CD4-positive, alpha-beta T cell treated with Interleukin-1 beta for 1 hour (primary cell): ENCODE measurements around the gene IL34.
"Not testable (repeated sequence)": the region's sequence is repeated elsewhere in the genome, so short reads cannot be mapped to it uniquely, and the experiment has no call there.

ENCODE experiments used
- DNase-seq, 2 donors: peaks; one replicate each; pipeline ENCODE4 v3.0.0-alpha.2; 2020 to 2022

The IL34 gene

DNA sequence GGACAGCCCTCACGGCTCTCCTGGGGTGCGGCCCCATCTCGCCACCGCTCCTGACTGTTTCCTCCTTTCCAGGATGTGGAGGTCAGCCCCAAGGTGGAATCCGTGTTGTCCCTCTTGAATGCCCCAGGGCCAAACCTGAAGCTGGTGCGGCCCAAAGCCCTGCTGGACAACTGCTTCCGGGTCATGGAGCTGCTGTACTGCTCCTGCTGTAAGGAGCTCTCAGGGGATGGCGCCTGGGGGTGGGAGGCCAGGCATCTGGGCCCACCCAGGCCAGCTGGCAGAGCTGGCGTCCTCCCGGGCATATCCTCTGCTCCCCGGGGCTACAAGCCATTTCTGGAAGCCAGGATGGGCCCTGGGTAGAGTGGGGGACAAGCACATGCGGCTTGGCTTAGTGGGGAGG lies 13.2 kb downstream of the IL34 start:
- DNase-seq = no peak

DNA sequence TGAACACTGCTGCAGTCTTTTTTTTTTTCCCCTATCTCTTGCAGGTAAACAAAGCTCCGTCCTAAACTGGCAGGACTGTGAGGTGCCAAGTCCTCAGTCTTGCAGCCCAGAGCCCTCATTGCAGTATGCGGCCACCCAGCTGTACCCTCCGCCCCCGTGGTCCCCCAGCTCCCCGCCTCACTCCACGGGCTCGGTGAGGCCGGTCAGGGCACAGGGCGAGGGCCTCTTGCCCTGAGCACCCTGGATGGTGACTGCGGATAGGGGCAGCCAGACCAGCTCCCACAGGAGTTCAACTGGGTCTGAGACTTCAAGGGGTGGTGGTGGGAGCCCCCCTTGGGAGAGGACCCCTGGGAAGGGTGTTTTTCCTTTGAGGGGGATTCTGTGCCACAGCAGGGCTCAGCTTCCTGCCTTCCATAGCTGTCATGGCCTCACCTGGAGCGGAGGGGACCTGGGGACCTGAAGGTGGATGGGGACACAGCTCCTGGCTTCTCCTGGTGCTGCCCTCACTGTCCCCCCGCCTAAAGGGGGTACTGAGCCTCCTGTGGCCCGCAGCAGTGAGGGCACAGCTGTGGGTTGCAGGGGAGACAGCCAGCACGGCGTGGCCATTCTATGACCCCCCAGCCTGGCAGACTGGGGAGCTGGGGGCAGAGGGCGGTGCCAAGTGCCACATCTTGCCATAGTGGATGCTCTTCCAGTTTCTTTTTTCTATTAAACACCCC lies 13.8 kb downstream of the IL34 start:
- DNase-seq = no peak

DNA sequence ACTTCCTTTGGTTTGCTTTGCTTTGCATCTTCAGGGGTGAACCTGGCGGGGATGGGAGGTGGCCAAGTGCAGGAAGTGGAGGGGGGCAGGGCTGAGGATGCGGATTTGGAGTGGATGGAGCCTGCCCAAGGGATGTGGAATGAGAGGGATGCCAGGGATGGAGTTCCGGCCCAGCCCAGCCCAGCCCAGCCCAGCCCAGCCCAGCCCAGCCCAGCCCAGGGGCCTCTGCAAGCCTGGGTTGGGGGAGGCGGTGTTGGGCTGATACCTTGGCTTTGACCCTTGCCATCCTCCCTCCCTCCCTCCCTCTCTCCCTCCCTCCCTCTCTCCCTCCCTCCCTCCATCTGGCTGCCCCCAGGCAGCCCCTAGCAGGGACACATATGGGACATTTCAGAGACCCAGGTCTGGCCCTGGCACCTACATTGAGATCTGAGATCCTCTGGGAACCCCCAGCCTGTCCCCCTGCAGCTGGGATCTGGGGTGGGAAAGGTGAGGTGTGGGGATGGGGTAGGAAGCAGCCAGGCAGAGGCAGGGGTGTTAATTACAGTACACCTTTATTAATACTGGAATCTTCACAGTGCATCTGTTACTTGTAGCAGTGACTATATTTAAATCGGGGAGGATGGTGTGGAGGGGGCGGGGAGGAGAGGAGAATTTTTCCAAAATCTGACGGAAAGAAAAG lies 14.5 kb downstream of the IL34 start:
- no peak for DNase-seq

DNA sequence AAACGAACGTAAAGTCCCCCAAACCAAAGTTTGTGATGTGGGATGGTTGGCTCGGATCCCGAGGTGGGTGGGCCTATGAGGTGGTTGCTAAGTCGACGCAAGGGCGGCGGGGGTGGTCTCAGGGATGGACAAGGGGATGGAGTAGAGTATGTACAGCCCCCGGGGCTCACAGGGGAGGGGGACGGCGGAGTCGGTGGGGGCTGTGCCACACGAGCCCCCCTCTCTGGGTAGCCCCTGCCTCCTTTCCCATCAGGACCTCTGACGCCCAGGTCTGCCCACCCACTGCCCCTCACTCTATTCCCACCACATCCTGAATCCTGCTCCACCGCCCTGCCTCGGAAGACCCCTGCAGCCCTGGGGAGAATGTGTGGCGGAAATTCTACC lies 15.2 kb downstream of the IL34 start:
- DNase-seq = no peak

DNA sequence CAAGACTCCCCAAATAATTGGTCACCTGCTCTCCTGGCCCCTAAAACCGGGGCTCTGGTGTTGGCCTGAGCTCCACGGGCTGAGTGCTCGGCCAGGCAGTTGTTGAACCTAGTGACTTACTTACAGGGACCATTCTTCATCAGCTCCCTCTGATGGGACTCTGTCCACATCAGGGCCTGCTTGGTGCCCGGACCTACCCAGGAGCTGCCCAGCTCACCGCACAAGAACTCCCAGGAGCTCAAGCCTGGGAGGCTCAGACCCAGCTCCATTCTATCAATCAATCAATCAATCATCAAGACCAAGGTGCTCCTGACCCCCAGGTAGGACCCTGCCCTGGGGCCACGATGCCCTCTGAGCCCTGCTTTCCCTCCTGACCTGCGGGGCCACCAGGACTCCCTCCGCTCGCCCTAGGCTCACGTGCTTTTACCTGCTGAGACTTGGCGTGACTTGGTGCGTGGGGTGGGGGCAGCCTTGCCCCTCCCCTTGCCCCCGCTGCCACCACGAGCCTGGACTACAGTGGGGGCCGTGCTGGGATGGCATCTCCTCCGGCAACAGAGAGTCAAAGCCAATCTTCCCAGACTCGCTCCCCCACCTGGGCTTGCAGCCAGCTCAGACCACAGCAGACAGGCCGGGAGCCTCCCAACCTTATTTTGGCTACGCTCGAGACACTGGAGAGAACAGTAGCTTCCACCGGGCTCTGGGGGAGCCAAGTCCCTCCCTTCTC lies 15.7 kb downstream of the IL34 start:
- DNase-seq = no peak

DNA sequence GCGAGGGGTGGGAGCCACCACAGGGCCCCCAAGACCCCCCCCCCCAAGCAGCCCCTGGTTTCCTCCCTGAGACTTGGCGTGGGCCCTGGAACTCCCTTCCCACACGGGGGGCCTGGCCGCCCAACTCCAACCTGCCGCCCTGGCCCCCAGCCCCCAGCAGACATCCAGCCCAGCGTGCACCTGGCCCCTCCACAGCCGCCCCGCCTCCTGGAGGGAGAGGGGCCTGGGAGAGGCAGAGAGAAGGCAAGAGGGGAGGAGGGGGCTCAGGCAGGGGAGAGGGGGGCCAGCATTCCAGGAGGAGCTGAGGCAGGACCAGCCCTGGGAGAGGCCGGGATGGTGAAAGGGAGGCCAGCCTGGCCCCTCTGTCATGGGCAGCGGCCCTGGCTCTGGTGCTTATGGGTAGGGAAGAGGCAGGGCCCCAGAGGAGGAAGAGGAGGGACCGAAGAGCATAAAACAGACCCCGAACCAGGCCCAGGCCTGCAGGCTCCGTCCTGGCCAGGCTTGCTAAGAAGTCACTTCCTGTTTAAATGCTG lies 16.7 kb downstream of the IL34 start:
- no peak for DNase-seq

DNA sequence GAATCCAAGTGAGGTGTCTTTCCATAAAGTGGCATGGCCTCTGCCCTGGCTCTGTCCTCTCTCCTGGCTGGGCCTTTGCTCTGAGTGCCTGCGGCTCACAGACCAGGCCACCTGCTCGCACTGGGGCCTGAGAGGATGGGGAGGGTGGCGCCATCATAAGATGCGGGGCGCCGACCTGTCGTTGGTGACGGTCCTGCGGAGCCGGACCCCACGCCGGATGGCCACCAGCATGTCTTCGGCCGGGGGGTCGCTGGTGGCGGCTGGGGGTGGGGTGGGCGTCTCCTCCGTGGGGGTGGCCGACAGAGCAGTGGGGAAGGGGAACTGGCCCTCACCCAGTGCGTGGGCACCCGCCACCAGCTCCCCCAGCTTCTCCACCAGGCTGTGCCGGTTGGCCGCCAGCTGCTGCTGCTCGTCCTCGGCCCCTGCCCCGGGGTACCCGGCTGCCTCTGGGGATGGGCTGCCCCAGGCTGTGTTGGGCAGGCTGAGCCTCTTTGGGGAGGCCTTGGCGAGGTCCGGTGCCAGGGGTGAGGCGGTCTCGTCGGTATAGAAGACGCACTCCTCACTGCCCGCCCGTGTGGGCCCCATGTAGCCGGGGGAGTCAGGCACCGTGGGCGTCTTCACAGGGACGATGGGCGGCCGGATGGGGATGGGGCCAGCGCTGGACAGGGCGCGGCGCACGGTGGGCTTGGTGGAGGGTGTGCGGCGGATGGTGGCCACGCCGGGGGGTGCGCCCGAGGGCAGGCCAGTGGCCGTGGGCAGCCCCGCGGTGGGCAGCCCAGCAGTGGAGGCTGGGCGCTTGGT lies 17.4 kb downstream of the IL34 start:
- DNase-seq = no peak

DNA sequence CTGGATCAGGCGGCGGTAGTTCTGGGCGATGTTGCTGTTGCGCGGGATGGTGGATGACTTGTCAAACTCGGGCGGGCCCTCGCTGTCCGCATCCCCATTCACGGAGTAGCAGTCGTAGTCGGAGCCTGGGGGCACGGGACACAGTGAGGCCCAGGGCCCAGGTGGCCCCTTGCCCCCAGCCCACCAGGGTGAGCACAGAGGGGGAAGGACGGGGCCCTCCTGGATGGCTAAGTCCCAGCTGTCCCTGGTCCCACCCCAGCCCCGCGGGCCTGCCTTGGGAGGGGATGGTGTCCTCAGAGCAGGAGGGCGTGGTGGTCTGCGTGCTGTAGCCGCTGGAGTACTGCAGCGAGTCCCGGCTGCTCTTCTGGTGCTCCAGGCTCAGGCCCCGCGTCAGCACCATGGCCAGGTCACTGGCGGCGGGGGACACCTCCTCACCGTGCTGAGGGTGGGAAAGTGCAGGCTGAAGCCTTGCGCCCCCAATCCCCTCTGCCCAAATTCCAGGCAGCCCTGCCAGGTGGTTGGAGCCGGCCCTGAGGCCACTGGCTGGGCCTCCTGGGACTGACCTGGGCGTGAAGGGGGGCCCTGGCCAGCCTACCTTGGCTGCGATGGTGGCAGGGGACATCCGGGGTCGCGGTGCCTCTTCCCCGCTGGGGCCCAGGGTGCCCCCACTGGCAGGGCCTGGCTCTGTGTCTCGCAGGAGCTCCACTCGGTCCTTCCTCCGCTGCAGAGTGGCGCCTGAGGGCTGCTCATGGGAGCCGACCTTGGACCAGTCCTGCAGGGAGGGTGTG lies 18.2 kb downstream of the IL34 start:
- no peak for DNase-seq

DNA sequence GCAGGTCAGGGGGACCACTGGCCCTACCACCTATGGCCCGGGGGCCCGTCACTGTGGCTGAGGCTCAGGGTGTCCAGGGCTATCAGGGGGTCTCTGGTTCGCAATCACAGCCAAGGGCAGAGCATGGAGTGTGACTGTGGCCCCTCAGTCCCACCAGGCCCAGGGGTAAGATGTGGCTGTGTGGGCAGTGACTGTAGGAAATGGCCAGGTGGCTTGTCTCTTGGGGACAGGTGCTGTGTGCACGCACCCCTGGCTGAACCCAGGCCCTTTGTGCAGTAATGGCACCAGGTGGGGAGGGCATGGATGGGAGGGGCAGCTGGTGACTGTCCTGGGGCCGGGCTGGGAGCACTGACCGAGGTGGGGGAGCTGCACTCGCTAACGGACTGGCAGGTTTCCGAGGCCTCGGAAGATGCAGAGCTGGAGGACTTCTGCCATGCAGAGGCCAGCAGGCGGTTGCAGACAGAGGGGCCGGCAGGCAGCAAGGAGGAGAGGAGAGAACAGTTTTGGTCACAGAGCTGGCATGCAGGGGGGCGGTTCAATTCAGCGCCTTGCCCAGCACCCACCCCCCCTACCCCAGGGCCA lies 18.8 kb downstream of the IL34 start:
- no peak for DNase-seq

DNA sequence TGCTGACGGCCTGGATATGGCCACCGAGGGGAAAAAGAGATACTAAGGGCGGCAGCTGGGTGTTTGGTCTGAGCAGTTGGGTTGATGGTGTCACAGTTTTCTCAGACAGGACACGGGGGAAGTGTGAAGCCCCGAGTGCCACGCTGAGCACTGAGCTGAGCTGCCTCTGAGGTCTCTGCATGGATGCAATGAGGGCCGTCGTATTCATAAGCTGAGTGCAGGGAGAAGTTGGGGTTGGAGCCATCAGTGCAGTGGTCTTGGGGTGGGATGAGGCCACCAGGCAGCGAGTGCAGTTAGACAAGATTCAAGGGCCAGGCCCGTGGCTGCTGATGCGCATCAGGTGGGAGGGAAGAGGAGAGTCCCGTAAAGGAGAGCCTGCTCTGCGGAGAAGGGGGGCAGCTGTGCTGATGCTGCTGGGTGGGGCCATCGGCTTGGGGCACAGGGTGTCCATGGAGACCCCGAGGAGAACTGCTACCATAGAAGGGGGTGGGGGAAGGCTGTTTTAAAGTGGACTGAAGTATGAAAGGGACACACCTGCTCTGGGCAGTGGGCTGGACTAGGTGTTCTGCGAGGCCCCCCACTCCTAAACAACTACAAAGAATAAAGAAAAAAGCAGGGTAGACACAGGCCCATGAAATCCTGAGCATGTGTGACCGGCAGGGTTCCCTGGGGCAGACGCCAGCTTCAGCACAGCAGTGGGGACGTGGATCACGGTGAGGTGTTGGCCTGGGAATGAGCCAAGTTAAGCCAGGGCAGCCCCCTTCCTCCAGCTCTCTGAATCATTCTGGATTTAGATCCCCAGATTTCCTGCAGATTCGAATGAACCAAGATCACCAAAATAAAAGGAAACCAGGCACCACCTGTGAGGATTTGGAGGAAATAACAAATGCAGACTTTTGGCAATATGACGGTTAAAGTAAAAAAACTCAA lies 19.7 kb downstream of the IL34 start:
- DNase-seq = no peak

DNA sequence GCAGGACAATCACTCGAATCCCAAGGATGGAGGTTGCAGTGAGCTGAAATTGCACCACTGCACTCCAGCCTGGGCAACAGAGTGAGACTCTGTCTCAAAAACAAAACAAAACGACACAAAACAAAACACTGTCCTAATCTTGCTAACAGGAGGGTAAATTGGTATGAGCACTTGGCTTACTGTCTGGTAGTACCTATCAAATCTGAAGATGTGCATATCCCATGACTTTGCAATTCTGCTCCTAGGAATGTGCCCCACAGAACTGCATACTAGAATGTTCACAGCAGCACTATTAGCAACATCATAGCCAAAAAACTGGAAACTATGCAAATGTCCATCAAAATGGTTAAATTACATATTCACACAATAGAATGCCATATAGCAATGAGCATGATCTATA lies 23.8 kb downstream of the IL34 start:
- DNase-seq = no peak

DNA sequence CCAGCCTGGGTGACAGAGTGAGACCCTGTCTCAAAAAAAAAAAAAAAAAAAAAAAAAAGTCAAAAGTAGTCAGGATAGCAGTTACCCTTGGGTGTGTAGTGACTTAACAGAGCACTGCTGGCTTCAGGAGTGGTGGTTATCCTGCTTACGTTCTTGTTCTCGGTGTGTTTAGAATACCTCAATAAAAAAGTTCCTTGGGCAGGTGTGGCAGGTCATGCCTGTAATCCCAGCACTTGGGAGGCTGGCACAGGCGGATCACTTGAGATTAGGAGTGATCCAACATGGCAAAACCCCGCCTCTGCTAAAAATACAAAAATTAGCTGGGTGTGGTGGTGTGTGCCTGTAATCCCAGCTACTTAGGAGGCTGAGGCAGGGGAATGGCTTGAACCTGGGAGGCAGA lies 24.6 kb downstream of the IL34 start:
- not testable (repeated sequence) for DNase-seq

DNA sequence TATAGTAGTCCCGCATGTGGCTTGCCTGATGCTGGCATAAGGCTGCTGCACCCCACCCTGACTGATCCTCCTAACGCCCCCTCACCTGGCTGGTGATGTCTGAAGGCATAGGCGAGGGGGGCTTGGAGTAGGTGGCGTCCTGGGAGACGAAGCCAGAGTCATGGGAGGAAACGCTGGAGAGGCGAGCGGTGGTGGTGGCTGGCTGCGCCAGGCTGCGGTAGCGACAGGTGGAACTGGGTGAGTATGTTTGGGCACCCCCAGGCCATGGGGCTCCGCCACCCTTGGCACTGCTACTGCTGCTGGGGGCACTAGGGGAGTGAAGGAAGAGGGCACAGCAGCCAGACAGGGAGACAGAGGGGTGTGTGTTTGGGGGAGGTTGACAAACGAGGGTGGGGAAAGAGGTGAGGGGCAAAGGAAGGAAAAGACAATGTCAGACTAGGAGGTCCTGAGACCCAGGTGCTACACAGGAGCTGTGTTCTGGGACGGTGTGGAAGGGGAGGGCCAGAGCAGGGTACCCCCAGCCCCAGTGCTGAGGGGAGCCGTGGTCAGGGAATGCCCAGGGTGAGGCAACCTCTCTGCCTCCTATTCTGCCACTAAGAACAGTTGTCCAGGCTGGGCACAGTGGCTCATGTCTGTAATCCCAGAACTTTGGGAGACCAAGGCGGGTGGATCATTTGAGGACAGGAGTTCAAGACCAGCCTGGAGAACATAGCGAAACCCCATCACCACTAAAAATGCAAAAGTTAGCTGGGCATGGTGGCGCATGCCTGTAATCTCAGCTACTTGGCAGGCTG lies 28.1 kb downstream of the IL34 start:
- no peak for DNase-seq

DNA sequence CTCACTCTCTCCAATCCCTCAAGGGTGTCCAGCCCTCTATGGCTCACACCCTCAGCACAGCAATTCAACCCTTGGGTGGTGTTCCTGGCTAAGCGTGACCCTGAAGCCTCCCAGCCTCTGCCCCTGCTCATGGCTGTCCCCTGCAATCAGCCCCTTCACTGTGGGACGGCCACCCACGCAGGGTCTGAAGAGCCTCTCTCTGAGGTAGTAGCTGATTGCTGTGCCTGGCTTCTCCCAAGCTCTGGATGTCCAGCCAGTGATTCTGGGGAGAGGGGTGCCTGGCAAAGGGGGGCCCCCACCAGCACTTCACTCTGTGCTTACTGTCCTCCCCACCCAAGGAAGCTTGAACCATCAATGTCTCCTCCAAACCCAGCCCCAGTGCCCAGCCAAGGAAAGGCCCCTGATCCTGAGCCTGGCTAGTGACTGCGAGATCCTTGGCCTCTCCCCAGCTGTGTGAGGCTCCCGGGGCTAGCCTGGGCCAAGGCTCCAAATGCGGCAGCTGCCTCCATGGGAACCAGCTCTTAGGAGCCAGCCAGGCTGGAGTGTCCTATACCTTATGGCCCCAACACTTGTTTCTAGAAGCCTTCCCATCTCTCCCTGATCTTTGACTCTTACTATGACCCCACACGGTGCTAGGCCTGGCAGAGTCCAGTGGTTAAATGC lies 29.6 kb downstream of the IL34 start:
- no peak for DNase-seq

DNA sequence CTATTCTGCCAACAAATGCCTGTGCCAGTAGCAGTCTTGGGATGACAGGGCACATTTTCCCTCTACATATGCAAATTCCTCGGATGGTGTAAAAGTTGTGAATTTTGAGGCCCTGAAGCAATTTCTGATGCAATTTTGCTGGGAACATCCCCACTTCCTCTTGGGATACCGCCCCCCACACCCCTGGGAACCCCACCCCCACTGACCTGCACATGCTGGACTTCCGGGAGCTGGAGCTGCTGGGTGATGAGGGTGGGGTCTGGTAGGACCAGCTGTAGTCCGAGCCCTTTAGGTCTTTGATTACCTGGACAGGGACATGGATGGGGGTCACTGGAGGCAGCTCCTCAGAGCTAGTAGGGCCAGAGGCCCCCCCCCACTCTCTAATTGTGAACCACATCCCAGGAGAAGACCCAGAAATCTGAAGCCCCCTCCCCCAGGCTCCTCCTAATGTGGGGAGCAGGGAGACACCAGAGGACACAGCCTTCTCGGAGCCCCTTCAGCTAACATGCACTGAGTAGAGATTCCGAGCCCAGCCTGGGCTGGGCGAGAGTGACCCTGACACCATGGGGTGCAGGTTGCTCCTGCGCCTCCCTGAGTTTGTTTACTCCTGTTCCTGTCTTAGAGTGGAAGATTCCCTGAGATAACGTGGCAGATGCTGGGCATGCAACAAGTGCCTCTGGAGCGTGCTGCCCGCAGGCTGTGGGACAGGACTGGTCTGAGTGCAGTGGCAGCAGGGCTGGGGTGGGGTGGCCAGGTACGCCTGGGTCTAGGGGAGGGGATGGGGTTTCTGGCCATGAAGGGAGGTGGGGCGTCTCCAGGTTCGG lies 30.5 kb downstream of the IL34 start:
- DNase-seq = no peak

DNA sequence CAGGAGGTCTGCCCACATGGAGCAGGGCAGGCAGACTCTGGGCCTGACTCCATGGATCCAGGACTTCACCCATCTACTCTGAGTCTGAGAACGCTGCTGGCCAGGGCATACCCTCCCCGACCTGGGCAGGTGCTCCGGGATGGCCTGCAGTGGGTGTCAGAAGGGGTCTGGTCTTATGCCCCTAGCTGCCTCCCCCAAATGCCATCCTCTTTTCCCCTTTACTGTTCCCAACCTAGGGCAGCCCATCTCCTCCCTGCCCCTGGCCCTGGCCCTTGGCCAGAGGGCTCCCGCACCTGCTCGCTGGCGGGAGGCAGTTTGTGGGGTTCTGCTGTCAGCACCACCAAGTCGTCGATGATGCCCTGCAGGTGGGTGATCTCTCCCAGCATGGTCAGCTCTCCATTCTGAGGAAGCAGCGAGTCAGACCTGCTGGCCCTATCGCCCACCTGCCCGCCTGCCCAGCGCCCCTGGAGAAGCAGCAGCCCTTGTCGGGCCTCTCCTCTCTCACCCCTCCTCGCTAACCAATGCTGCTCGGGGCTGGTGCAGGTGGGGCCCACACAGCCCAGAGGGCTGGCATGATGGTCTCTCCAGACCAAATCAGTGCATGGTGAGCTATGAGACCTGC lies 31.3 kb downstream of the IL34 start:
- no peak for DNase-seq

DNA sequence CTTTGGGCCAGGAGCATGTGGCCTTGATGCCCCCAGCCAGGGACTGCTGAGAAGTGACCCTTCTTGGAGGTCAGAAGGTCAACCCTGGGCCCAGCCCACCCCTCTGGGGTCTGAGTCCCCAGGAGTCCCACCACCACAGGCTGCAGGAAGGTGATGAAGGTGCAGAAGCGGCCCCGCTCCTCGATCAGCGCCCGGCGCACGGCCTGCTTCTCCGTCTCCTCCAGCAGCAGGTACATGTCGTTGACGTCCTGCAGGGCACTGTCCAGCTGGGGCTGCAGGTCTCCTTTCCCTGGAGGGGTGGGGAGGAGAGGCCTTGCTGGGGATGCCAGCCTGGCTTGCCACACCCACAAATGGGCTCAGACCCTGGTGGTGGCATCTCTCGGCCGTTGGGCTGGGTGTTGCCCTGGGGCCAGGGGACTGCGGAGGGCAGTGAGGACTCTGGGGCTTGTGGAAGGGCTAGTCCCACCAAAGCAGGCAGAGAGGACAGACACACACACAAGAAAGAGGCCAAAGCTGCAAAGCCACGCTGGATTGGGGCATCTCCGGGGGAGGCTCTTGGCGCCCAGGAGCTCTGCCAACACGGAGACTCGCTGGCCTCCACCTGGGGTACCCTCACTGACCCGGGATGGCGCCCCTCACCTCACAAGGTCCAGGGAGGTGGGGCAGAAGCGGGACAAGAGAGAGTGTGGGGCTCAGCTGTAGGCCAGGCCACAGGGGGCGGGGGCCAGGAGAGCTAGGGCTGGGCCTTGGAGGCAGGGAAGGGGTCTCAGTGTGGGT lies 31.9 kb downstream of the IL34 start:
- DNase-seq = no peak
